Measurements from ENCODE around the gene SLC44A3.
"Not testable (repeated sequence)": the region's sequence is repeated elsewhere in the genome, so short reads cannot be mapped to it uniquely, and the experiment has no call there.

SLC44A3 gene

GRCh38 chr1:94821636-94822305 lies 1.6 kb downstream of the SLC44A3 start:
- Histone ChIP-seq H3K9ac (ENCODE audit: low read length) (no peak overlapping the region), H3K4me3 (ENCODE audit: low read length) (no peak overlapping the region), H3K27ac (ENCODE audit: low read length) (no peak overlapping the region), H3K9me3 (ENCODE audit: control insufficient read depth, low read depth, low read length) (no peaks in the 10 kb centered on the region), H3K4me1 (ENCODE audit: control insufficient read depth, low read depth, low read length) (peaks cover 11% of the 10 kb centered on the region), H3K36me3 (ENCODE audit: control insufficient read depth, low read depth, low read length) (no peaks in the 10 kb centered on the region), H3K27me3 (ENCODE audit: control insufficient read depth, insufficient read depth, low read length) (peaks cover 26% of the 10 kb centered on the region)

- peaks cover 26% of the 10 kb centered on the region for H3K27me3 ChIP-seq (ENCODE audit: control insufficient read depth, insufficient read depth, low read length)
- H3K9me3 ChIP-seq (ENCODE audit: control insufficient read depth, low read depth, low read length), result no peaks in the 10 kb centered on the region
- no peak overlapping the region for H3K27ac ChIP-seq (ENCODE audit: low read length)
- peaks cover 11% of the 10 kb centered on the region for H3K4me1 ChIP-seq (ENCODE audit: control insufficient read depth, low read depth, low read length)
- H3K9ac ChIP-seq (ENCODE audit: low read length), result no peak overlapping the region
- no peaks in the 10 kb centered on the region for H3K36me3 ChIP-seq (ENCODE audit: control insufficient read depth, low read depth, low read length)
- H3K4me3 ChIP-seq (ENCODE audit: low read length), result no peak overlapping the region
Measured at GRCh38 chr1:94823116-94823515, 3.0 kb downstream of the SLC44A3 start.

GRCh38 chr1:94825936-94826335 lies 5.8 kb downstream of the SLC44A3 start:
- H3K9ac ChIP-seq (ENCODE audit: low read length), result no peak overlapping the region
- H3K4me1 ChIP-seq (ENCODE audit: control insufficient read depth, low read depth, low read length), result peaks cover 7% of the 10 kb centered on the region
- H3K4me3 ChIP-seq (ENCODE audit: low read length), result no peak overlapping the region
- no peak overlapping the region for H3K27ac ChIP-seq (ENCODE audit: low read length)
- H3K27me3 ChIP-seq (ENCODE audit: control insufficient read depth, insufficient read depth, low read length), result peaks cover 14% of the 10 kb centered on the region
- no peaks in the 10 kb centered on the region for H3K36me3 ChIP-seq (ENCODE audit: control insufficient read depth, low read depth, low read length)
- H3K9me3 ChIP-seq (ENCODE audit: control insufficient read depth, low read depth, low read length), result no peaks in the 10 kb centered on the region

DNA sequence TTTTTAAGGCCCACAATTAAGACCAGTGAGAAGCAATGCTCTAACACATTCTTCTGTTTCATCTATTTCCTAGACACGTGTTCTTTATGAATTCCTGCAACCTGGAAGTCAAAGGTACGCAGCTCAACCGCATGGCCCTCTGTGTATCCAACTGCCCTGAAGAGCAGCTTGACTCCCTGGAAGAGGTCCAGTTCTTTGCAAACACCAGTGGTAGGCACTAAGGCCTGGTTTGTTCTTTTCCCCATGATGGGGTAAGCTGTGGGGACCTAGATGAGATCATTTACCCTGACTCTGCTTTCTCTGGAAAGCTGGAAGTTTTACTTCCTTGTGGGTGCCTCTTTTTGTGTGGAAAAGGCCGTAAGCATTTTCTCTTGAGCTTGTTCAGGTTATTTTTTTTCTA lies 7.3 kb downstream of the SLC44A3 start:
- Histone ChIP-seq H3K36me3 (ENCODE audit: control insufficient read depth, low read depth, low read length) (no peaks in the 10 kb centered on the region), H3K27me3 (ENCODE audit: control insufficient read depth, insufficient read depth, low read length) (no peaks in the 10 kb centered on the region), H3K9me3 (ENCODE audit: control insufficient read depth, low read depth, low read length) (no peaks in the 10 kb centered on the region), H3K4me1 (ENCODE audit: control insufficient read depth, low read depth, low read length) (no peaks in the 10 kb centered on the region), H3K9ac (ENCODE audit: low read length) (no peak overlapping the region), H3K27ac (ENCODE audit: low read length) (no peak overlapping the region), H3K4me3 (ENCODE audit: low read length) (no peak overlapping the region)

GRCh38 chr1:94828251-94828650 lies 8.1 kb downstream of the SLC44A3 start:
- Histone ChIP-seq H3K4me1 (ENCODE audit: control insufficient read depth, low read depth, low read length) (no peaks in the 10 kb centered on the region), H3K9ac (ENCODE audit: low read length) (no peak overlapping the region), H3K27ac (ENCODE audit: low read length) (no peak overlapping the region), H3K27me3 (ENCODE audit: control insufficient read depth, insufficient read depth, low read length) (no peaks in the 10 kb centered on the region), H3K36me3 (ENCODE audit: control insufficient read depth, low read depth, low read length) (no peaks in the 10 kb centered on the region), H3K9me3 (ENCODE audit: control insufficient read depth, low read depth, low read length) (no peaks in the 10 kb centered on the region), H3K4me3 (ENCODE audit: low read length) (no peak overlapping the region)

DNA sequence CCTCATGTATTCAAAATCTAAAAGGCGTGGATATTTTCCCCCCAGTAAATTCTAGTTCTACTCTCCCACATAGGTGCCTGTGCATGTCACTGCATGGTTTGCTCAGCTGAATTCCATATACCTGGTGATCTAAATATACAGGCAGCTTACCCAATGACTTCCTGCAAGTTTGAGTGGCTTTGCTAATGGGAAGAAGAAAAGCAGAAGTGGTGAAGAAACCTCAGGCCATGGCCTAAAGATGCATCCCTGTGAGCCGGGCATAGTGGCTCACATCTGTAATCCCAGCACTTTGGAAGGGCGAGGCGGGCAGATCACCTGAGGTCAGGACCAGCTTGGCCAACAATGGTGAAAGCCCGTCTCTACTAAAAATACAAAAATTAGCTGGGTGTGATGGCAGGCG lies 11.5 kb downstream of the SLC44A3 start:
- Histone ChIP-seq H3K9me3 (ENCODE audit: control insufficient read depth, low read depth, low read length) (no peaks in the 10 kb centered on the region), H3K36me3 (ENCODE audit: control insufficient read depth, low read depth, low read length) (no peaks in the 10 kb centered on the region), H3K9ac (ENCODE audit: low read length) (no peak overlapping the region), H3K4me1 (ENCODE audit: control insufficient read depth, low read depth, low read length) (no peaks in the 10 kb centered on the region), H3K27me3 (ENCODE audit: control insufficient read depth, insufficient read depth, low read length) (no peaks in the 10 kb centered on the region), H3K4me3 (ENCODE audit: low read length) (no peak overlapping the region), H3K27ac (ENCODE audit: low read length) (no peak overlapping the region)

DNA sequence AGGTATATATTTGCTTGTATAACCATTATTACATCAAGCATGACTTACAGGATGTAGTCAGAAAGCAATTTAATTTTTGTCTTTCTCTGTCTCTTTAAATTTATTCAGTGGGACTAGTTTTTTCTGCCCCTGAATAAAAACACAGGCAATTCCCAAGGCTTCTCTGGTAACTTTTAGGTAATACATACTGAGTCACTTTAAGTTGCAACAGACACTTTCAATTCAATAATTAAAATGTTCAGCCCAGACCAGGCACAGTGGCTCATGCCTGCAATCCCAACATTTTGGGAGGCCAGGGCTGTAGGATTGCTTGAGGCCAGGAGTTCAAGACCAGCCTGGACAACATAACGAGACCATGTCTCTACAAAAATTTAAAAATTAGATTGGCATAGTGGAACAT lies 12.3 kb downstream of the SLC44A3 start:
- no peaks in the 10 kb centered on the region for H3K9me3 ChIP-seq (ENCODE audit: control insufficient read depth, low read depth, low read length)
- no peak overlapping the region for H3K4me3 ChIP-seq (ENCODE audit: low read length)

GRCh38 chr1:94832931-94833585 lies 12.9 kb downstream of the SLC44A3 start:
- H3K4me3 ChIP-seq (ENCODE audit: low read length), result no peak overlapping the region
- H3K9ac ChIP-seq (ENCODE audit: low read length), result no peak overlapping the region
- no peaks in the 10 kb centered on the region for H3K36me3 ChIP-seq (ENCODE audit: control insufficient read depth, low read depth, low read length)
- H3K9me3 ChIP-seq (ENCODE audit: control insufficient read depth, low read depth, low read length), result no peaks in the 10 kb centered on the region
- no peaks in the 10 kb centered on the region for H3K27me3 ChIP-seq (ENCODE audit: control insufficient read depth, insufficient read depth, low read length)
- H3K27ac ChIP-seq (ENCODE audit: low read length), result no peak overlapping the region
- no peaks in the 10 kb centered on the region for H3K4me1 ChIP-seq (ENCODE audit: control insufficient read depth, low read depth, low read length)

More for the DNA sequence above, 12.3 kb downstream of the SLC44A3 start:
- Histone ChIP-seq H3K27me3 (ENCODE audit: control insufficient read depth, insufficient read depth, low read length) (no peaks in the 10 kb centered on the region), H3K27ac (ENCODE audit: low read length) (no peak overlapping the region), H3K36me3 (ENCODE audit: control insufficient read depth, low read depth, low read length) (no peaks in the 10 kb centered on the region), H3K9ac (ENCODE audit: low read length) (no peak overlapping the region), H3K4me1 (ENCODE audit: control insufficient read depth, low read depth, low read length) (no peaks in the 10 kb centered on the region)

DNA sequence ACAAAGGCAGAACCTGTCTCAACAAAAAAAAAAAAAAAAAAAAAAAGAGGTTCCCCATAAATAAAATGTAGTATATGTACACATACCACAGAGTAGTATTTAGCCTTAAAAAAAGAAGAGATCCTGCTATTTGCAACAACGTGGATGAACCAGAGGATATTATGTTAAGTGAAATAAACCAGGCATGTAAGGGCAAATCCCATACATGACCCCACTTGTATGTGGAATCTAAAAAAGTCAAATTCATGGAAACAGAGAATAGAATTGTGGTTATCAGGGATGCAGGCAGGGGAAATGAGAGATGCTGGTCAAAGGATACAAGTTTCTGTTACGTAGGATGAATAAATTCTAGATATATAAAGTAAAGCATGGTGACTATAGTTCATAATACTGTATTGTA lies 16.7 kb downstream of the SLC44A3 start:
- H3K4me1 ChIP-seq (ENCODE audit: control insufficient read depth, low read depth, low read length), result no peaks in the 10 kb centered on the region
- H3K9ac ChIP-seq (ENCODE audit: low read length), result no peak overlapping the region
- H3K27me3 ChIP-seq (ENCODE audit: control insufficient read depth, insufficient read depth, low read length), result no peaks in the 10 kb centered on the region
- H3K9me3 ChIP-seq (ENCODE audit: control insufficient read depth, low read depth, low read length), result no peaks in the 10 kb centered on the region
- no peak overlapping the region for H3K4me3 ChIP-seq (ENCODE audit: low read length)
- H3K27ac ChIP-seq (ENCODE audit: low read length), result no peak overlapping the region
- H3K36me3 ChIP-seq (ENCODE audit: control insufficient read depth, low read depth, low read length), result no peaks in the 10 kb centered on the region

- not testable (repeated sequence) for H3K27me3 ChIP-seq (ENCODE audit: control insufficient read depth, insufficient read depth, low read length); H3K36me3 ChIP-seq (ENCODE audit: control insufficient read depth, low read depth, low read length); H3K4me1 ChIP-seq (ENCODE audit: control insufficient read depth, low read depth, low read length); H3K4me3 ChIP-seq (ENCODE audit: low read length); H3K9me3 ChIP-seq (ENCODE audit: control insufficient read depth, low read depth, low read length); H3K27ac ChIP-seq (ENCODE audit: low read length); H3K9ac ChIP-seq (ENCODE audit: low read length)
Measured at GRCh38 chr1:94840381-94840780, 20.2 kb downstream of the SLC44A3 start.

DNA sequence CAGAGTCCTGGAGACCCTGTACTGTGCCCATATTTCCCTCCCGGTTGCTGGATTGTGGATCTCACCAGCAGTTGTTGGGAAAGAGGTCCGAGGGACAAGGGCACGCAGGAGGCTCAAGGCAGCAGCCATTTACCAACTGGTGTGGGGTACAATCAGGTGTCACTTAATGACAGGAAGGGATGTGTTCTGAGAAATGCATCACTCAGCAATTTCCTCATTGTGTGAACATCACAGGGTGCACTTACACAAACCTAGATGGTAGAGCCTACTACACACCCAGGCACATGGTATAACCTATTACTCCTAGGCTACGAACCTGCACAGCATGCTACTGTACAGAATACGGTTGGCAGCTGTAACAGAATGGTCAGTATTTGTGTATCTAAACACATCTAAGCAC lies 20.7 kb downstream of the SLC44A3 start:
- Histone ChIP-seq H3K9me3 (ENCODE audit: control insufficient read depth, low read depth, low read length) (no peaks in the 10 kb centered on the region), H3K4me1 (ENCODE audit: control insufficient read depth, low read depth, low read length) (no peaks in the 10 kb centered on the region), H3K36me3 (ENCODE audit: control insufficient read depth, low read depth, low read length) (no peaks in the 10 kb centered on the region), H3K27ac (ENCODE audit: low read length) (no peak overlapping the region), H3K9ac (ENCODE audit: low read length) (no peak overlapping the region), H3K27me3 (ENCODE audit: control insufficient read depth, insufficient read depth, low read length) (no peaks in the 10 kb centered on the region), H3K4me3 (ENCODE audit: low read length) (no peak overlapping the region)

- H3K9ac ChIP-seq (ENCODE audit: low read length), result no peak overlapping the region
Measured at GRCh38 chr1:94843430-94843829, 23.3 kb downstream of the SLC44A3 start.

More at GRCh38 chr1:94843430-94843829, 23.3 kb downstream of the SLC44A3 start:
- Histone ChIP-seq H3K27me3 (ENCODE audit: control insufficient read depth, insufficient read depth, low read length) (no peaks in the 10 kb centered on the region), H3K36me3 (ENCODE audit: control insufficient read depth, low read depth, low read length) (no peaks in the 10 kb centered on the region), H3K27ac (ENCODE audit: low read length) (no peak overlapping the region), H3K4me1 (ENCODE audit: control insufficient read depth, low read depth, low read length) (no peaks in the 10 kb centered on the region), H3K4me3 (ENCODE audit: low read length) (no peak overlapping the region), H3K9me3 (ENCODE audit: control insufficient read depth, low read depth, low read length) (no peaks in the 10 kb centered on the region)

Data from iPS-18a (cell line).